PC-9 (cell line): Measurements from ENCODE around the gene AQP4. TPM values are rescaled to one million over a fixed set of nuclear protein-coding genes. Genes with fewer than 3 reads are reported as not detected.
A peak's percentile ranks its signal among the peaks of the same experiment; 100 is the strongest.

Experiments used
- BruUV-seq: library from RNA; stranded (reverse); fragments of 400-500 nt; replicated peaks from 2 replicates; lab custom pipeline; 2021; lab: Mats Ljungman, UMichigan
- CTCF ChIA-PET: fragments of 300-600 bp; sonication (Branson Sonifier 250); formaldehyde crosslinking; loops from one replicate; lab custom pipeline; 2022; ENCODE audit warnings: antibody characterized with exemption; lab: Charles Lee
- POLR2A ChIA-PET: fragments of 300-600 bp; sonication (Branson Sonifier 250); formaldehyde crosslinking; loops from one replicate; lab custom pipeline; 2022; ENCODE audit warnings: antibody characterized with exemption; ENCODE audit not compliant: unreplicated experiment; lab: Charles Lee
- DNase-seq, 2 experiments: peaks; one replicate each; pipeline versions ENCODE4 v3.0.0 to v3.0.0-alpha.2; 2015 to 2022; ENCODE audit warnings: mixed read lengths in 1 of 2
- H2AFZ ChIP-seq: fragments of 200-600 bp; sonication (generic); 2 replicates; pipeline ENCODE4 v1.8.1; 2017; ENCODE audit warnings: antibody characterized with exemption
- H3F3A ChIP-seq: fragments of 200-600 bp; sonication (generic); 2 replicates; pipeline ENCODE4 v1.8.1; 2017; ENCODE audit warnings: antibody characterized with exemption, mild to moderate bottlenecking, low read depth; ENCODE audit not compliant: insufficient read depth
- H3K27ac ChIP-seq: fragments of 200-600 bp; sonication (generic); 2 replicates; pipeline ENCODE4 v1.6.1; 2016; ENCODE audit warnings: mixed run types
- H3K27me3 ChIP-seq: fragments of 200-600 bp; sonication (generic); 2 replicates; pipeline ENCODE4 v1.6.1; 2016; ENCODE audit warnings: low read depth, mixed run types; ENCODE audit not compliant: insufficient read depth
- H3K36me3 ChIP-seq: fragments of 200-600 bp; sonication (generic); 2 replicates; pipeline ENCODE4 v1.6.1; 2016; ENCODE audit warnings: low read depth, mixed run types
- H3K4me1 ChIP-seq: fragments of 200-600 bp; sonication (generic); replicated peaks from 2 replicates; pipeline ENCODE4 v1.6.1; 2016; ENCODE audit warnings: mixed run types; ENCODE audit not compliant: insufficient read depth
- H3K4me2 ChIP-seq: fragments of 200-600 bp; sonication (generic); 2 replicates; pipeline ENCODE4 v1.6.1; 2017; ENCODE audit warnings: mixed run types
- H3K4me3 ChIP-seq: fragments of 200-600 bp; sonication (generic); 2 replicates; pipeline ENCODE4 v1.6.1; 2016; ENCODE audit warnings: mixed run types
- H3K79me2 ChIP-seq: fragments of 200-600 bp; sonication (generic); 2 replicates; pipeline ENCODE4 v1.6.1; 2017; ENCODE audit warnings: low read depth, mixed run types
- H3K9me2 ChIP-seq: fragments of 200-600 bp; sonication (generic); 2 replicates; pipeline ENCODE4 v1.8.1; 2017; ENCODE audit warnings: mild to moderate bottlenecking; ENCODE audit not compliant: insufficient read depth
- H3K9me3 ChIP-seq: fragments of 200-600 bp; sonication (generic); 2 replicates; pipeline ENCODE4 v1.8.1; 2016; ENCODE audit warnings: low read depth; ENCODE audit not compliant: insufficient read depth
- H4K20me1 ChIP-seq: fragments of 200-600 bp; sonication (generic); 2 replicates; pipeline ENCODE4 v1.8.1; 2017; ENCODE audit not compliant: insufficient read depth
- CTCF ChIP-seq: fragments of 200-600 bp; sonication (generic); conservative IDR thresholded peaks from 2 replicates; pipeline ENCODE4 v1.6.1; 2017; ENCODE audit warnings: mixed run types, antibody characterized with exemption, mild to moderate bottlenecking, moderate library complexity
- EZH2 ChIP-seq: fragments of 200-600 bp; sonication (generic); IDR thresholded peaks from 2 replicates; pipeline ENCODE4 v1.8.0; 2017; ENCODE audit warnings: antibody characterized with exemption, low read depth
- intact Hi-C: fragments of 100-400 bp; cut with micrococcal nuclease; formaldehyde crosslinking; loops from one replicate; pipeline ENCODE4 v1.10.0; 2022; ENCODE audit not compliant: unreplicated experiment
- total RNA-seq: library from RNA; stranded (reverse); gene quantifications from 2 replicates; pipeline ENCODE4 v1.2.3, GENCODE V29; 2021

The AQP4 gene
- total RNA-seq, 1 experiment from 2014 or later = not detected

- TF ChIP-seq CTCF (no peak), EZH2 (no peak)
- DNase-seq = no peak
- Histone ChIP-seq H3K79me2 (no peaks in the 10 kb centered on the region), H4K20me1 (no peaks in the 10 kb centered on the region), H2AFZ (no peak overlapping the region), H3K4me2 (peak overlapping the region; percentile 75), H3K9me3 (no peaks in the 10 kb centered on the region), H3K36me3 (no peaks in the 10 kb centered on the region), H3K9me2 (no peaks in the 10 kb centered on the region), H3F3A (no peaks in the 10 kb centered on the region), H3K27me3 (no peaks in the 10 kb centered on the region), H3K27ac (no peak overlapping the region), H3K4me1 (no peaks in the 10 kb centered on the region), H3K4me3 (no peak overlapping the region)
- ChIA-PET POLR2A (interaction anchor here (0.7 kb wide), 1 partner anchor 341 kb away, joined by 11 read pairs; no protein-coding TSS in a partner anchor), CTCF (no interaction called here)
- intact Hi-C loops = no loop called here
- BruUV-seq = no TSS peak
Observed at GRCh38 chr18:26863921-26864497, 1.5 kb downstream of the AQP4 start.

- TF ChIP-seq CTCF = no peak
- no peak for TF ChIP-seq EZH2
- Histone ChIP-seq H3K27ac (no peak overlapping the region), H3K27me3 (no peaks in the 10 kb centered on the region), H3K9me2 (no peaks in the 10 kb centered on the region), H3F3A (no peaks in the 10 kb centered on the region), H2AFZ (peak overlapping the region; percentile 72), H3K4me3 (peak overlapping the region; percentile 56; the same call in 1 of the 2 replicates), H3K9me3 (no peaks in the 10 kb centered on the region), H3K36me3 (no peaks in the 10 kb centered on the region), H3K4me2 (peak overlapping the region; percentile 75), H3K79me2 (no peaks in the 10 kb centered on the region), H3K4me1 (no peaks in the 10 kb centered on the region), H4K20me1 (no peaks in the 10 kb centered on the region)
- BruUV-seq = no TSS peak
- ChIA-PET CTCF (no interaction called here), POLR2A (no interaction called here)
- peak in 1 of 2 experiments; percentile 3 for DNase-seq
- intact Hi-C loops = no loop called here
Observed at GRCh38 chr18:26863122-26863879, 2.2 kb downstream of the AQP4 start.

- Histone ChIP-seq H3K27me3 (no peaks in the 10 kb centered on the region), H3F3A (no peaks in the 10 kb centered on the region), H3K79me2 (no peaks in the 10 kb centered on the region), H3K4me2 (no peak overlapping the region), H3K9me2 (no peaks in the 10 kb centered on the region), H2AFZ (no peak overlapping the region), H3K4me3 (no peak overlapping the region), H3K9me3 (no peaks in the 10 kb centered on the region), H3K4me1 (no peaks in the 10 kb centered on the region), H3K36me3 (no peaks in the 10 kb centered on the region), H4K20me1 (no peaks in the 10 kb centered on the region), H3K27ac (no peak overlapping the region)
- intact Hi-C loops = no loop called here
- no peak for TF ChIP-seq CTCF
- TF ChIP-seq EZH2 = no peak
- no TSS peak for BruUV-seq
- ChIA-PET CTCF (no interaction called here), POLR2A (no interaction called here)
- DNase-seq = no peak
Observed at GRCh38 chr18:26862084-26862483, 3.4 kb downstream of the AQP4 start.
